Ishikawa (cell line): ENCODE measurements around the gene KCNQ1OT1.

ENCODE experiments used
- CEBPB ChIP-seq: IDR thresholded peaks from 2 replicates; pipeline ENCODE4 v1.6.1; 2012
- CREB1 ChIP-seq: IDR thresholded peaks from 2 replicates; pipeline ENCODE4 v1.6.1; 2012; ENCODE audit warnings: low read depth
- EGR1 ChIP-seq: IDR thresholded peaks from 2 replicates; pipeline ENCODE4 v1.6.1; 2012
- EP300 ChIP-seq: IDR thresholded peaks from 2 replicates; pipeline ENCODE4 v1.6.1; 2012; ENCODE audit warnings: borderline replicate concordance
- FOXM1 ChIP-seq: IDR thresholded peaks from 2 replicates; pipeline ENCODE4 v1.6.1; 2012; ENCODE audit warnings: low read depth, borderline replicate concordance
- MAX ChIP-seq: IDR thresholded peaks from 2 replicates; pipeline ENCODE4 v1.6.1; 2012
- NFIC ChIP-seq: IDR thresholded peaks from 2 replicates; pipeline ENCODE4 v1.6.1; 2012
- RAD21 ChIP-seq: IDR thresholded peaks from 2 replicates; pipeline ENCODE4 v1.6.1; 2012; ENCODE audit warnings: low read depth
- TAF1 ChIP-seq: IDR thresholded peaks from 2 replicates; pipeline ENCODE4 v1.6.1; 2012; ENCODE audit warnings: low read depth, mild to moderate bottlenecking
- TCF12 ChIP-seq: IDR thresholded peaks from 2 replicates; pipeline ENCODE4 v1.6.1; 2012; ENCODE audit warnings: low read depth
- TEAD4 ChIP-seq: IDR thresholded peaks from 2 replicates; pipeline ENCODE4 v1.6.1; 2012
- YY1 ChIP-seq: IDR thresholded peaks from 2 replicates; pipeline ENCODE4 v1.6.1; 2012; ENCODE audit warnings: low read depth
- ZBTB7A ChIP-seq: IDR thresholded peaks from 2 replicates; pipeline ENCODE4 v1.6.1; 2012; ENCODE audit warnings: low read depth
- TF ChIP-seq, protein P1 (sequence below): IDR thresholded peaks from 2 replicates; pipeline ENCODE4 v1.6.1; 2012
- TF ChIP-seq, protein P2 (sequence below): IDR thresholded peaks from 2 replicates; pipeline ENCODE4 v1.6.1; 2012; ENCODE audit warnings: low read depth, mild to moderate bottlenecking

KCNQ1OT1 gene

GRCh38 chr11:2717561-2718325 lies 17.9 kb upstream of the KCNQ1OT1 start:
- TF ChIP-seq, protein P1, sequence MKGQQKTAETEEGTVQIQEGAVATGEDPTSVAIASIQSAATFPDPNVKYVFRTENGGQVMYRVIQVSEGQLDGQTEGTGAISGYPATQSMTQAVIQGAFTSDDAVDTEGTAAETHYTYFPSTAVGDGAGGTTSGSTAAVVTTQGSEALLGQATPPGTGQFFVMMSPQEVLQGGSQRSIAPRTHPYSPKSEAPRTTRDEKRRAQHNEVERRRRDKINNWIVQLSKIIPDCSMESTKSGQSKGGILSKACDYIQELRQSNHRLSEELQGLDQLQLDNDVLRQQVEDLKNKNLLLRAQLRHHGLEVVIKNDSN = no peak
- TF ChIP-seq TEAD4 (no peak), MAX (no peak), TAF1 (no peak), TCF12 (no peak), CEBPB (no peak), NFIC (no peak), EGR1 (no peak), FOXM1 (no peak), RAD21 (no peak), YY1 (no peak), ZBTB7A (no peak), EP300 (no peak), CREB1 (no peak)
- TF ChIP-seq, protein P2, sequence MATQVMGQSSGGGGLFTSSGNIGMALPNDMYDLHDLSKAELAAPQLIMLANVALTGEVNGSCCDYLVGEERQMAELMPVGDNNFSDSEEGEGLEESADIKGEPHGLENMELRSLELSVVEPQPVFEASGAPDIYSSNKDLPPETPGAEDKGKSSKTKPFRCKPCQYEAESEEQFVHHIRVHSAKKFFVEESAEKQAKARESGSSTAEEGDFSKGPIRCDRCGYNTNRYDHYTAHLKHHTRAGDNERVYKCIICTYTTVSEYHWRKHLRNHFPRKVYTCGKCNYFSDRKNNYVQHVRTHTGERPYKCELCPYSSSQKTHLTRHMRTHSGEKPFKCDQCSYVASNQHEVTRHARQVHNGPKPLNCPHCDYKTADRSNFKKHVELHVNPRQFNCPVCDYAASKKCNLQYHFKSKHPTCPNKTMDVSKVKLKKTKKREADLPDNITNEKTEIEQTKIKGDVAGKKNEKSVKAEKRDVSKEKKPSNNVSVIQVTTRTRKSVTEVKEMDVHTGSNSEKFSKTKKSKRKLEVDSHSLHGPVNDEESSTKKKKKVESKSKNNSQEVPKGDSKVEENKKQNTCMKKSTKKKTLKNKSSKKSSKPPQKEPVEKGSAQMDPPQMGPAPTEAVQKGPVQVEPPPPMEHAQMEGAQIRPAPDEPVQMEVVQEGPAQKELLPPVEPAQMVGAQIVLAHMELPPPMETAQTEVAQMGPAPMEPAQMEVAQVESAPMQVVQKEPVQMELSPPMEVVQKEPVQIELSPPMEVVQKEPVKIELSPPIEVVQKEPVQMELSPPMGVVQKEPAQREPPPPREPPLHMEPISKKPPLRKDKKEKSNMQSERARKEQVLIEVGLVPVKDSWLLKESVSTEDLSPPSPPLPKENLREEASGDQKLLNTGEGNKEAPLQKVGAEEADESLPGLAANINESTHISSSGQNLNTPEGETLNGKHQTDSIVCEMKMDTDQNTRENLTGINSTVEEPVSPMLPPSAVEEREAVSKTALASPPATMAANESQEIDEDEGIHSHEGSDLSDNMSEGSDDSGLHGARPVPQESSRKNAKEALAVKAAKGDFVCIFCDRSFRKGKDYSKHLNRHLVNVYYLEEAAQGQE = no peak

DNA sequence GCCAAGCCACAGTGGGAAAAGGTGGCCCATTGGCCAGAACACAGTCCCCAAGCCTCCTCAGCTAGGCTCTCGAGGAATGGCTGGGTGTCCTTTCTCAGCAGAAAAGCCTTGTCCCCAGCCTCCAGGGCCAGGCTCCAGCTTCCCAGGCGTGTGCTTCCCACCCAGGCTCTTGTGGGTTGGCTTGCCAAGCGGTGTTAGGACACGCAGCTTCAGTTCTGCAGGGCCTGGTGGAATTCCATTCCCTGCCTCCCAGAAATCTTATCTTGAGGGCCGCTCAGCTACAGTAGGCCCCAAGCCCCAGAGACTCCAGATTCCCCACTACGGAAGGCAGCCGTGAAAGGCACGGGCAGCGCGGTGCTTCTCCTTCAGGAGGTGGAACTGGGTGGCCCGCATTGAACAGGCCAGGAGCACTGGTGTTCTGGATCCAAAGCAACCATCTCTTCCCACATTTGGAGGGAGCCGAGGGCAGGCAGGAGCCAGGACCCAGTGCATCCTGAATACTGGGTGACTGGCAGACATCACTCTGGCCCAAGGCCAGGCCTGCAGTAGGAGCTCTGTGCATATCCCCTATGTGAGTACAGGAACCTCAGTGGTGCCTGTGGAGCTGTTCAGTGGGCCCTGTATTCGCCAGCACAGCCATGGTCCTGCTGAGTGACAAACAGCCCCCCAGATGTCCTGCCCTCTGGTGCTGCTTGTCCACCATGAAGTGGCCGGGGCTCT lies 16.7 kb upstream of the KCNQ1OT1 start:
- TF ChIP-seq TAF1 (no peak), NFIC (no peak), EGR1 (no peak), ZBTB7A (no peak), TCF12 (no peak), TEAD4 (no peak), RAD21 (no peak), CREB1 (no peak), YY1 (no peak)
- TF ChIP-seq, protein P1 = no peak
- TF ChIP-seq, protein P2 = no peak

GRCh38 chr11:2715716-2716350 lies 16.0 kb upstream of the KCNQ1OT1 start:
- TF ChIP-seq TCF12 (no peak), ZBTB7A (no peak), EP300 (no peak), NFIC (no peak), MAX (no peak), YY1 (no peak), RAD21 (no peak), TEAD4 (no peak), FOXM1 (no peak), CREB1 (no peak)
- TF ChIP-seq, protein P2 = no peak
- TF ChIP-seq, protein P1 = no peak
